ENCODE measurements around the gene GRID1.

DNA sequence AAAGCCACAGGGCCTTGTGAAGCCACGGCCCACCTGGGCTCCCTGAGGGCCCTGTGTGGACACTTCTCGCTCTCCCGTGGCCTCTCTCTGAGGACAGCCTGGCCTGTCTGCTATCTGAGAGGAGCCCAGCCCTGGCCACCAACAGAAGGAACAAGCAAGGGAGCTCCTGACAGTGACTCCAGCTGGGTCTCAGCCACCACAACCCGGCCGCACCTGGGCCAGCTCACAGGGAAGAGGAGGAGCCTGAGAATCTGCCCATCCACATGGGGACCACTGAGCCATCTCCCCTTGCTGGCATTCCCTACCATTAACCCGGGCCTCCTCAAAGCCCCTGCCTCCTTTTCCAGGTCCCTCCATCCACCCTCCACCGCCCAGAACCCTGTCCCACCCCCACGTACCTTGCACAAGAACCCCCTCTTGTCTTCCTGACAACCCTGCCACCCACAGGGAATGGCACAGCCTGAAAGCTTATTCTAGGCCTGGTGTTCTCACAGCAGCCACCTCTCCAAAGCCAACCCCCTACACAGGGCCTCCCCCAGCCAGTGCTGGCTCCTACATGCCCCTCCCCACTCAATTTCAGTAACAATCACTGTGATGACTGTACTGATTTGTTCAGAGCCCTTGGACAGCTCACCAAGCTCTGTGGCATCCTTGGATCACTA lies 120.2 kb downstream of the GRID1 start:
- TF ChIP-seq, protein P1, sequence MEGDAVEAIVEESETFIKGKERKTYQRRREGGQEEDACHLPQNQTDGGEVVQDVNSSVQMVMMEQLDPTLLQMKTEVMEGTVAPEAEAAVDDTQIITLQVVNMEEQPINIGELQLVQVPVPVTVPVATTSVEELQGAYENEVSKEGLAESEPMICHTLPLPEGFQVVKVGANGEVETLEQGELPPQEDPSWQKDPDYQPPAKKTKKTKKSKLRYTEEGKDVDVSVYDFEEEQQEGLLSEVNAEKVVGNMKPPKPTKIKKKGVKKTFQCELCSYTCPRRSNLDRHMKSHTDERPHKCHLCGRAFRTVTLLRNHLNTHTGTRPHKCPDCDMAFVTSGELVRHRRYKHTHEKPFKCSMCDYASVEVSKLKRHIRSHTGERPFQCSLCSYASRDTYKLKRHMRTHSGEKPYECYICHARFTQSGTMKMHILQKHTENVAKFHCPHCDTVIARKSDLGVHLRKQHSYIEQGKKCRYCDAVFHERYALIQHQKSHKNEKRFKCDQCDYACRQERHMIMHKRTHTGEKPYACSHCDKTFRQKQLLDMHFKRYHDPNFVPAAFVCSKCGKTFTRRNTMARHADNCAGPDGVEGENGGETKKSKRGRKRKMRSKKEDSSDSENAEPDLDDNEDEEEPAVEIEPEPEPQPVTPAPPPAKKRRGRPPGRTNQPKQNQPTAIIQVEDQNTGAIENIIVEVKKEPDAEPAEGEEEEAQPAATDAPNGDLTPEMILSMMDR (IDR thresholded peaks at IDR 0.05), result no peak
- no peak for TF ChIP-seq POLR2A (IDR thresholded peaks at IDR 0.05)

All from thyroid gland (tissue), 4 donors.